ENCODE results near the gene ATP2B2. TPM values are rescaled to one million over a fixed set of nuclear protein-coding genes. Genes with fewer than 3 reads are reported as not detected.

ATP2B2 gene
- total RNA-seq, 1 donor from 2014 or later, result 3.7 TPM

- Histone ChIP-seq H3K4me1 (ENCODE audit: control insufficient read depth in 3 of 3, insufficient read depth in 3 of 3, low read length in 3 of 3) (peaks cover 13 to 24% (median 21%) of the 10 kb centered on the region in 3 donors), H3K27ac (ENCODE audit: low read depth, low read length) (no peak overlapping the region), H3K9ac (ENCODE audit: low read depth in 1 of 3, low read length in 3 of 3) (no peak overlapping the region), H3K27me3 (ENCODE audit: control insufficient read depth in 3 of 3, insufficient read depth in 3 of 3, low read length in 3 of 3) (peaks cover 0 to 3% (median 0%) of the 10 kb centered on the region in 3 donors), H3K36me3 (ENCODE audit: control insufficient read depth in 3 of 3, insufficient read depth in 3 of 3, low read length in 3 of 3) (no peaks in the 10 kb centered on the region), H3K4me3 (ENCODE audit: low read length in 3 of 3) (no peak overlapping the region), H3K9me3 (ENCODE audit: control insufficient read depth in 3 of 3, low read length in 3 of 3) (no peaks in the 10 kb centered on the region)
These were observed 7.9 kb upstream of the ATP2B2 start for GRCh38 chr3:10513306-10513705.

DNA sequence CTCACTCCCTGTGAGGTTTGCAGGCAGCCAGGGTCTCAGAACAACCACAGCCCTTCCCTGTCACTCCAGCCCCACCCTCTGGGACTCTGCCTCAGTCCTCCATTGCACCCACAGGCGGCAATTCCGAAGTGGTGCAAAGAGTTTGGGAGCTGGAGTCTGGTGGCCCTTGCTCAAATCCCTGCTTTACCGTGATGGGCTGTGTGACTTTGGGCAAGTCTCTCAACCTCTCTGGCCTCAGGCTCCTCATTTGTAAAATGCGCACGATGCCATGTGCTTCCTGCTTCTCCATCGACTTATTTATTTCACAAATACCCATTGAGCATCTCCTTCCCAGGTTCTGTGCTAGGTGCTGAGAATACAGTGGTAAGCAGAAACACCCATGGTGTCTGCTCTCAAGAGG, 7.3 kb upstream of the ATP2B2 start:
- Histone ChIP-seq H3K36me3 (ENCODE audit: control insufficient read depth in 3 of 3, insufficient read depth in 3 of 3, low read length in 3 of 3) (no peaks in the 10 kb centered on the region), H3K4me3 (ENCODE audit: low read length in 3 of 3) (no peak overlapping the region), H3K27me3 (ENCODE audit: control insufficient read depth in 3 of 3, insufficient read depth in 3 of 3, low read length in 3 of 3) (peaks cover 0 to 3% (median 0%) of the 10 kb centered on the region in 3 donors), H3K9ac (ENCODE audit: low read depth in 1 of 3, low read length in 3 of 3) (no peak overlapping the region), H3K9me3 (ENCODE audit: control insufficient read depth in 3 of 3, low read length in 3 of 3) (no peaks in the 10 kb centered on the region), H3K27ac (ENCODE audit: low read depth, low read length) (no peak overlapping the region), H3K4me1 (ENCODE audit: control insufficient read depth in 3 of 3, insufficient read depth in 3 of 3, low read length in 3 of 3) (peaks cover 12 to 18% (median 15%) of the 10 kb centered on the region in 3 donors)

- Histone ChIP-seq H3K9me3 (ENCODE audit: control insufficient read depth in 3 of 3, low read length in 3 of 3) (no peaks in the 10 kb centered on the region), H3K36me3 (ENCODE audit: control insufficient read depth in 3 of 3, insufficient read depth in 3 of 3, low read length in 3 of 3) (no peaks in the 10 kb centered on the region), H3K27ac (ENCODE audit: low read depth, low read length) (no peak overlapping the region), H3K9ac (ENCODE audit: low read depth in 1 of 3, low read length in 3 of 3) (no peak overlapping the region), H3K4me1 (ENCODE audit: control insufficient read depth in 3 of 3, insufficient read depth in 3 of 3, low read length in 3 of 3) (peaks cover 6 to 10% (median 8%) of the 10 kb centered on the region in 3 donors), H3K27me3 (ENCODE audit: control insufficient read depth in 3 of 3, insufficient read depth in 3 of 3, low read length in 3 of 3) (peaks cover 0 to 3% (median 0%) of the 10 kb centered on the region in 3 donors), H3K4me3 (ENCODE audit: low read length in 3 of 3) (no peak overlapping the region)
These were observed 6.6 kb upstream of the ATP2B2 start for GRCh38 chr3:10511809-10512494.

DNA sequence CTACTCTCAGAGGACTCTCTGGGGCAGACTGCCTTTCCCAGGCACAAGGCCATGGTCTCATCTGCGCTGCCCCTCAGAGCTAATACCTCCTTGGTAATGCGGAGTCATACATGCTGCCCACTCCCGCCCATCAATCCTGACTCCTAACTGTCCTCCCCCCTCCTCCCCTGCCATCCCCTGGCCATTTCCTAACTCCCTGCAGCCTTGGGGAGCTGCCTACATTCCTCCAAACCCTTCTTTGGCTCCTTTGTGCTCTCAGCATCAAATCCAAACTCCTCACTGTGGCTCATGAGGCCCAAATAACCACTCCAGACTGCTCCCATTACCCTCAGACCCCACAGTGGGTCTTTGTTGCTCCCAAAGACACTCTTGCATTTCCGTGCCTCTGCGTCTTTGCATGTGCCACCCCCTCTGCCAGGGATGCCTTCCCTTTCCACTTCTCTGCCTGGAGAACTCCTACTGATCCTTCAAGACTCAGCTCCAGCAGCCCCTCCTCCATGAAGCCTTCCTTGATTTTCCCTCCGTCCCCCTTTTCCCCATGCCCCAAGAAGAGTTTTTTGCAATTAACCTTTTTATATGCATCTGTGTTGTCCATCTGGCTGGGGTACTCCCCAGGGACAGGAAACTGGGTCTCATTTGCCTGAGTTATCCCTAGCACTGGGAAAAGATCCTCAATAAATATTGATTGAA, 5.5 kb upstream of the ATP2B2 start:
- no peaks in the 10 kb centered on the region for H3K9me3 ChIP-seq (ENCODE audit: control insufficient read depth in 3 of 3, low read length in 3 of 3)
- peaks cover 0 to 1% (median under 1%) of the 10 kb centered on the region in 3 donors for H3K4me1 ChIP-seq (ENCODE audit: control insufficient read depth in 3 of 3, insufficient read depth in 3 of 3, low read length in 3 of 3)
- peaks cover 0 to 7% (median 1%) of the 10 kb centered on the region in 3 donors for H3K27me3 ChIP-seq (ENCODE audit: control insufficient read depth in 3 of 3, insufficient read depth in 3 of 3, low read length in 3 of 3)
- no peak overlapping the region for H3K4me3 ChIP-seq (ENCODE audit: low read length in 3 of 3)
- no peak overlapping the region for H3K27ac ChIP-seq (ENCODE audit: low read depth, low read length)
- H3K36me3 ChIP-seq (ENCODE audit: control insufficient read depth in 3 of 3, insufficient read depth in 3 of 3, low read length in 3 of 3), result no peaks in the 10 kb centered on the region
- no peak overlapping the region for H3K9ac ChIP-seq (ENCODE audit: low read depth in 1 of 3, low read length in 3 of 3)

- peaks cover 0 to 4% (median 3%) of the 10 kb centered on the region in 3 donors for H3K4me1 ChIP-seq (ENCODE audit: control insufficient read depth in 3 of 3, insufficient read depth in 3 of 3, low read length in 3 of 3)
- no peaks in the 10 kb centered on the region for H3K36me3 ChIP-seq (ENCODE audit: control insufficient read depth in 3 of 3, insufficient read depth in 3 of 3, low read length in 3 of 3)
- no peaks in the 10 kb centered on the region for H3K9me3 ChIP-seq (ENCODE audit: control insufficient read depth in 3 of 3, low read length in 3 of 3)
- H3K4me3 ChIP-seq (ENCODE audit: low read length in 3 of 3), result no peak overlapping the region
- no peak overlapping the region for H3K9ac ChIP-seq (ENCODE audit: low read depth in 1 of 3, low read length in 3 of 3)
- no peak overlapping the region for H3K27ac ChIP-seq (ENCODE audit: low read depth, low read length)
- H3K27me3 ChIP-seq (ENCODE audit: control insufficient read depth in 3 of 3, insufficient read depth in 3 of 3, low read length in 3 of 3), result peaks cover 0 to 8% (median 4%) of the 10 kb centered on the region in 3 donors
These were observed 4.8 kb upstream of the ATP2B2 start for GRCh38 chr3:10510086-10510742.

DNA sequence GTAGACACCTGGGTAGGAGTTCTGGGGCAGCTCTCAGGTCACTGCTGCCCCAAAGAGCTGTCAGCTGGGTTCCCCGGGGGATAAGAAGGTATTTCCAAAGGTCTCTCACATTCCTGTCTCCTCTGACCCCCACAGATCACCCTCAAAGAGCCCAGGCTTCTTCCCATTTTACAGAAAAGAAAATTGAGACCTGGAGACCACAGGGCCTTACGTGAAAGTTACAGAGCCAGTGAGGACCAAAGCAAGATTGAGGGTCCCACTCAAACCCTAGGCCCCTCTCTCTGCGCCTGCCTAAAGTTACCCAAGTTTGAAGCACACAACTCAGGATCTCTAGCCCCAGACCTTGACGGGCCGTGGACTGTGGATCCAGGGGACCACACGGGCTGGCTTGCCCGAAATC, 3.9 kb upstream of the ATP2B2 start:
- H3K4me3 ChIP-seq (ENCODE audit: low read length in 3 of 3), result no peak overlapping the region
- H3K27me3 ChIP-seq (ENCODE audit: control insufficient read depth in 3 of 3, insufficient read depth in 3 of 3, low read length in 3 of 3), result peaks cover 5 to 15% (median 9%) of the 10 kb centered on the region in 3 donors
- H3K36me3 ChIP-seq (ENCODE audit: control insufficient read depth in 3 of 3, insufficient read depth in 3 of 3, low read length in 3 of 3), result no peaks in the 10 kb centered on the region
- peaks cover 0 to 11% (median 3%) of the 10 kb centered on the region in 3 donors for H3K4me1 ChIP-seq (ENCODE audit: control insufficient read depth in 3 of 3, insufficient read depth in 3 of 3, low read length in 3 of 3)
- no peaks in the 10 kb centered on the region for H3K9me3 ChIP-seq (ENCODE audit: control insufficient read depth in 3 of 3, low read length in 3 of 3)
- H3K9ac ChIP-seq (ENCODE audit: low read depth in 1 of 3, low read length in 3 of 3), result no peak overlapping the region
- H3K27ac ChIP-seq (ENCODE audit: low read depth, low read length), result no peak overlapping the region

DNA sequence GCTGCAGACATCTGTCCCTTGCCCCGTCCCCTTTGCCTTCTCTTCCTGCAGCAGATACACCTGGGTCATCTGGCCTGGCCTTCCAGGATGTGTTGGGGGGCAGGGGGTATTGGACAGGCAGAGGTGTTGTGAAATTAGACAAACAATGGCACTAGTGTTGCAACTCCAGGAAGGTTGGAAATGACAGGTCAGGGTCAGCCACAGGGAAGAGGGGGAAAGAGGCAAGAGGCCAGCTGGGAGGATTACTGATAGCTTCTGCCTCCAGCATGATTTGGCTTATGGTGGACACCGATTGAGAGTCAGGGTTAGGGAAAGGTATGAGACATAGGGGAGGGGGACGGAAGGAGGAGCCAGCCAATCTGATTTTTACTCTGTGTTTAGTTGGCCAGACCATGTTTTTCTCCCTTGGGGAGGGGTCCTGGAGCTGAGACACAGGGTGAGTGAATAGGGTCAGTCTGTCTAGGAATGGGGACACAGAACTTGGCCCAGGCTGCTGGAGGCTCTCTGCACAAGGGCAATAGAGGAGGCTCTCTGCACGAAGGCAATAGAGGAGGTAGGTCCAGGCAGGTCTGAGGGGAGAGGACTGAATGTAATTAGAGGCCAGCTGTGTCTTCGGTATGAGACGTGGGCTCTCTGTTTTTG, 3.4 kb upstream of the ATP2B2 start:
- H3K27me3 ChIP-seq (ENCODE audit: control insufficient read depth in 3 of 3, insufficient read depth in 3 of 3, low read length in 3 of 3), result peaks cover 5 to 17% (median 9%) of the 10 kb centered on the region in 3 donors
- H3K9ac ChIP-seq (ENCODE audit: low read depth in 1 of 3, low read length in 3 of 3), result no peak overlapping the region
- no peak overlapping the region for H3K4me3 ChIP-seq (ENCODE audit: low read length in 3 of 3)
- H3K4me1 ChIP-seq (ENCODE audit: control insufficient read depth in 3 of 3, insufficient read depth in 3 of 3, low read length in 3 of 3), result peaks cover 0 to 11% (median 3%) of the 10 kb centered on the region in 3 donors
- no peaks in the 10 kb centered on the region for H3K36me3 ChIP-seq (ENCODE audit: control insufficient read depth in 3 of 3, insufficient read depth in 3 of 3, low read length in 3 of 3)
- no peaks in the 10 kb centered on the region for H3K9me3 ChIP-seq (ENCODE audit: control insufficient read depth in 3 of 3, low read length in 3 of 3)
- no peak overlapping the region for H3K27ac ChIP-seq (ENCODE audit: low read depth, low read length)

- Histone ChIP-seq H3K4me3 (ENCODE audit: low read length in 3 of 3) (no peak overlapping the region), H3K27me3 (ENCODE audit: control insufficient read depth in 3 of 3, insufficient read depth in 3 of 3, low read length in 3 of 3) (peaks cover 5 to 21% (median 9%) of the 10 kb centered on the region in 3 donors), H3K27ac (ENCODE audit: low read depth, low read length) (no peak overlapping the region), H3K36me3 (ENCODE audit: control insufficient read depth in 3 of 3, insufficient read depth in 3 of 3, low read length in 3 of 3) (no peaks in the 10 kb centered on the region), H3K9ac (ENCODE audit: low read depth in 1 of 3, low read length in 3 of 3) (no peak overlapping the region), H3K9me3 (ENCODE audit: control insufficient read depth in 3 of 3, low read length in 3 of 3) (no peaks in the 10 kb centered on the region), H3K4me1 (ENCODE audit: control insufficient read depth in 3 of 3, insufficient read depth in 3 of 3, low read length in 3 of 3) (peaks cover 0 to 11% (median 3%) of the 10 kb centered on the region in 3 donors)
These were observed 2.8 kb upstream of the ATP2B2 start for GRCh38 chr3:10508235-10508618.

DNA sequence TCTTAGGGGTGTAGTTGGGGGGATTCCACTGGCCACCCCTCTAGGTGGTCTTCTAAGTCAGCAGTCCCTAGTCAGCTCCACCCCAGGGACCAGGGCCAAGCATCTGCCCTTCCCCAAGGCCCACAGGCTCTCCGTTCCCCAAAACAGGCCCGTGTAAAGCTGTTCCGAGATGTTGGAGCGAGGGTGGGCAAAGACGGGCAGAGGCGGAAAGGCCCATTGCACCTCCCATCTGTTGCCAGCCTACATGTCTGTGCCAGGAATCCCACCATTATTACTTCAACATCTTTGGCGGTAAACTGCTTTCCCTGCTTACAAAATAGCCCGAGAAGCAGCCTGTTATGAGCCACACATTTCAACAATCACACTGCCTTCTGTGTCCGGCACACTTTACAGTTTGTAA, 1.9 kb upstream of the ATP2B2 start:
- H3K4me3 ChIP-seq (ENCODE audit: low read length in 3 of 3), result no peak overlapping the region
- no peaks in the 10 kb centered on the region for H3K9me3 ChIP-seq (ENCODE audit: control insufficient read depth in 3 of 3, low read length in 3 of 3)
- H3K9ac ChIP-seq (ENCODE audit: low read depth in 1 of 3, low read length in 3 of 3), result no peak overlapping the region
- no peaks in the 10 kb centered on the region for H3K36me3 ChIP-seq (ENCODE audit: control insufficient read depth in 3 of 3, insufficient read depth in 3 of 3, low read length in 3 of 3)
- H3K4me1 ChIP-seq (ENCODE audit: control insufficient read depth in 3 of 3, insufficient read depth in 3 of 3, low read length in 3 of 3), result peaks cover 0 to 11% (median 3%) of the 10 kb centered on the region in 3 donors
- H3K27me3 ChIP-seq (ENCODE audit: control insufficient read depth in 3 of 3, insufficient read depth in 3 of 3, low read length in 3 of 3), result peaks cover 5 to 21% (median 9%) of the 10 kb centered on the region in 3 donors
- H3K27ac ChIP-seq (ENCODE audit: low read depth, low read length), result no peak overlapping the region
